ENCODE measurements around the gene PRSS38. TPM values are rescaled to one million over a fixed set of nuclear protein-coding genes. Genes with fewer than 3 reads are reported as not detected.

PRSS38 gene
- total and polyA plus RNA-seq, 11 donors = not detected

- TF ChIP-seq POLR2A (IDR thresholded peaks at IDR 0.05) = no peak
- TF ChIP-seq, protein P1, sequence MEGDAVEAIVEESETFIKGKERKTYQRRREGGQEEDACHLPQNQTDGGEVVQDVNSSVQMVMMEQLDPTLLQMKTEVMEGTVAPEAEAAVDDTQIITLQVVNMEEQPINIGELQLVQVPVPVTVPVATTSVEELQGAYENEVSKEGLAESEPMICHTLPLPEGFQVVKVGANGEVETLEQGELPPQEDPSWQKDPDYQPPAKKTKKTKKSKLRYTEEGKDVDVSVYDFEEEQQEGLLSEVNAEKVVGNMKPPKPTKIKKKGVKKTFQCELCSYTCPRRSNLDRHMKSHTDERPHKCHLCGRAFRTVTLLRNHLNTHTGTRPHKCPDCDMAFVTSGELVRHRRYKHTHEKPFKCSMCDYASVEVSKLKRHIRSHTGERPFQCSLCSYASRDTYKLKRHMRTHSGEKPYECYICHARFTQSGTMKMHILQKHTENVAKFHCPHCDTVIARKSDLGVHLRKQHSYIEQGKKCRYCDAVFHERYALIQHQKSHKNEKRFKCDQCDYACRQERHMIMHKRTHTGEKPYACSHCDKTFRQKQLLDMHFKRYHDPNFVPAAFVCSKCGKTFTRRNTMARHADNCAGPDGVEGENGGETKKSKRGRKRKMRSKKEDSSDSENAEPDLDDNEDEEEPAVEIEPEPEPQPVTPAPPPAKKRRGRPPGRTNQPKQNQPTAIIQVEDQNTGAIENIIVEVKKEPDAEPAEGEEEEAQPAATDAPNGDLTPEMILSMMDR (IDR thresholded peaks at IDR 0.05) = no peak
- H3K27ac ChIP-seq = no peak overlapping the region
- DNase-seq = no peak
- no peak for ATAC-seq
- H3K27me3 ChIP-seq = peaks cover 0 to 4% (median 0%) of the 10 kb centered on the region in 9 donors
- H3K36me3 ChIP-seq = no peaks in the 10 kb centered on the region
- H3K4me3 ChIP-seq = no peak overlapping the region
- H3K9me3 ChIP-seq = no peaks in the 10 kb centered on the region
- H3K4me1 ChIP-seq = peaks cover 0 to 14% (median 7%) of the 10 kb centered on the region in 12 donors
- intact Hi-C loops (cut with DNase I) = no loop called here
- 82 to 88% (median 85%) methylated on average over 4 to 5 of the region's 5 CpGs for WGBS, 4 donors
Measured at GRCh38 chr1:227796359-227796915, 19.0 kb upstream of the PRSS38 start.

GRCh38 chr1:227797144-227797543 lies 18.3 kb upstream of the PRSS38 start:
- DNase-seq (no peak), ATAC-seq (no peak)
- H3K9me3 ChIP-seq = no peaks in the 10 kb centered on the region
- TF ChIP-seq POLR2A (IDR thresholded peaks at IDR 0.05) = no peak
- TF ChIP-seq, protein P1 (IDR thresholded peaks at IDR 0.05) = no peak
- peaks cover 0 to 4% (median 0%) of the 10 kb centered on the region in 9 donors for H3K27me3 ChIP-seq
- intact Hi-C loops (cut with DNase I) = no loop called here
- peaks cover 0 to 14% (median 7%) of the 10 kb centered on the region in 12 donors for H3K4me1 ChIP-seq
- no peak overlapping the region for H3K27ac ChIP-seq
- H3K4me3 ChIP-seq = no peak overlapping the region
- no peaks in the 10 kb centered on the region for H3K36me3 ChIP-seq
- WGBS, 4 donors = 80 to 97% (median 92%) methylated on average over 3 of the region's 3 CpGs

DNA sequence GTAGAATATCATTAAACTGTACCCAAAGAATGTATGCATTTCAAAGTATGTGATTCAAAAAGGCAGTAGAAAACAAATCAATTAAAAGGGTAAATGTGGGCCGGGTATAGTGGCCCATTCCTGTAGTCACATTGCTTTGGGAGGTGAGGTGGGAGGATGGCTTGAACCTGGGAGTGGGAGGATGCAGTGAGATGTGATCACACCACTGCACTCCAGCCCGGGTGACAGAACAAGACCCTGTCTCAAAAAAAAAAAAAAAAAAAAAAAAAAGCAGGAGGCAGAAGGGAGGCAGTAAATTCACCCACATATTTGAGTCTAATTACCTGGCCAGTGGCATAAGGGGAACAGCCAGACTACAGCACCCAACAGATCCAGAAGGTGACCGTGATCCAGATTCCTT lies 17.9 kb upstream of the PRSS38 start:
- DNase-seq (no peak), ATAC-seq (no peak)
- Histone ChIP-seq H3K9me3 (no peaks in the 10 kb centered on the region), H3K36me3 (no peaks in the 10 kb centered on the region), H3K27me3 (peaks cover 0 to 4% (median 0%) of the 10 kb centered on the region in 9 donors), H3K4me1 (peaks cover 0 to 14% (median 7%) of the 10 kb centered on the region in 12 donors), H3K27ac (no peak overlapping the region), H3K4me3 (no peak overlapping the region)
- no peak for TF ChIP-seq POLR2A (IDR thresholded peaks at IDR 0.05)
- TF ChIP-seq, protein P1 (IDR thresholded peaks at IDR 0.05) = no peak
- 76 to 89% (median 81%) methylated on average over 3 of the region's 3 CpGs for WGBS, 4 donors
- intact Hi-C loops (cut with DNase I) = no loop called here

DNA sequence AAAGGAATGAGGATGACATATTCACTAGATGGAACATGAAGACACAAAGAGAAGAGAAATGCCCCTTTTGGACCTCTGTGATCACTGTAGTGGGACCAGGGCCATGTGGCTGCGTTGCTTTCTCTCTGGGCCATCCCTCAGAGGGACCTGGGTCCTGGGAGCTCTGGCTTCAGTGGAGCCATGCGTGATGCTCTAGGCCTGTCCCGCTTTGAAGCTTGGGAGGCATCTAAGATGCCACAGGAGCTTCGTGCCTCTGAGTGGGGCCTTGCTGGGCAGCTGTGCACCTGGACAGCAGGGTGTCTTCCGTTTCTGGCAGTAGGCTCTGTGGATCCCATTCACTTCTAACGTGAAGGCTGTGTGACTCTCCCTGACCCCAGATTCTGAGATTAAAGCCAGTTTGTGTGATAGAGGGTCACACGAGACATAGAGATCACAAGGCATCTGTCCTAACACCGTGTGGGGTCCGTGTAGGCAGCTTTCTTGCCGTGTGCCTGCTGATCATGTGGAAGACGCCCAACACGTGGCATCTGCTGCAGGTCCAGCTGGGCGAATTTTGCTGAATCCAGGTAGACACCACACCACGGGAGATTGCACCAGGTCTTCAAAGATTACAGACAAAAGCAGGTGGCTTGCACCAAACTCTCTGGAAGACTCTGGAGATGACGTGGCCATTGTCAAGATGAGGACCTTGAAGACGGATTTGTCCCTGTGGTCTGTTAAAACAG lies 17.2 kb upstream of the PRSS38 start:
- H3K27ac ChIP-seq = no peak overlapping the region
- 78 to 82% (median 80%) methylated on average over 11 to 16 of the region's 16 CpGs for WGBS, 4 donors
- H3K4me3 ChIP-seq = no peak overlapping the region
- peaks cover 0 to 4% (median 0%) of the 10 kb centered on the region in 9 donors for H3K27me3 ChIP-seq
- DNase-seq (no peak), ATAC-seq (no peak)
- peaks cover 0 to 14% (median 7%) of the 10 kb centered on the region in 12 donors for H3K4me1 ChIP-seq
- TF ChIP-seq, protein P1 (IDR thresholded peaks at IDR 0.05) = no peak
- TF ChIP-seq POLR2A (IDR thresholded peaks at IDR 0.05) = no peak
- H3K36me3 ChIP-seq = no peaks in the 10 kb centered on the region
- intact Hi-C loops (cut with DNase I) = no loop called here
- H3K9me3 ChIP-seq = peaks cover 0 to 4% (median 0%) of the 10 kb centered on the region in 12 donors
